Activated CD4-positive, alpha-beta T cell treated with anti-CD3 and anti-CD28 coated beads for 36 hours (primary cell): Measurements from ENCODE around the gene CASTOR1. TPM values are rescaled to one million over a fixed set of nuclear protein-coding genes. Genes with fewer than 3 reads are reported as not detected.

ENCODE experiments used
- ATAC-seq: fragments of 200-7000 bp; cut with Tn5 transposase; one replicate; pipeline ENCODE4 v1.10.0; 2021; ENCODE audit warnings: mild to moderate bottlenecking, moderate library complexity
- CTCF ChIA-PET: fragments of 350-600 bp; sonication (Branson Sonifier 250); formaldehyde crosslinking; loops from one replicate; lab custom pipeline; 2021; ENCODE audit warnings: antibody characterized with exemption; lab: Charles Lee
- POLR2A ChIA-PET: fragments of 350-600 bp; sonication (Branson Sonifier 250); formaldehyde crosslinking; loops from one replicate; lab custom pipeline; 2021; ENCODE audit warnings: antibody characterized with exemption, inconsistent platforms; lab: Charles Lee
- DNase-seq: peaks from one replicate; pipeline ENCODE4 v3.0.0-alpha.2; 2020
- H3K27ac Mint-ChIP-seq: one replicate; pipeline ENCODE4 v1.8.0; 2021; ENCODE audit warnings: mixed read lengths
- H3K27me3 Mint-ChIP-seq: one replicate; pipeline ENCODE4 v1.8.0; 2021; ENCODE audit warnings: mixed read lengths
- H3K36me3 Mint-ChIP-seq: one replicate; pipeline ENCODE4 v1.8.0; 2021; ENCODE audit warnings: low read depth, mixed read lengths
- H3K4me1 Mint-ChIP-seq: one replicate; pipeline ENCODE4 v1.8.0; 2021; ENCODE audit warnings: mixed read lengths
- H3K4me3 Mint-ChIP-seq: one replicate; pipeline ENCODE4 v1.8.0; 2021; ENCODE audit warnings: mild to moderate bottlenecking, moderate library complexity, mixed read lengths
- H3K9me3 Mint-ChIP-seq: one replicate; pipeline ENCODE4 v1.8.0; 2021; ENCODE audit warnings: low read depth, mixed read lengths
- intact Hi-C, 2 experiments: fragments of 100-400 bp; cut with DNase I in 1 of 2; cut with micrococcal nuclease in 1 of 2; formaldehyde crosslinking; loops; one replicate each; pipeline versions ENCODE4 v1.14.2 to v1.15.1; 2022 to 2024; cut with DNase I, micrococcal nuclease
- total RNA-seq, 2 experiments: library from RNA; stranded (reverse); gene quantifications; one replicate each; pipeline ENCODE4 v1.2.3, GENCODE V29; 2021

Gene CASTOR1
- total RNA-seq, 2 experiments from 2014 or later: 1.6 to 2.2 TPM

- Mint-ChIP-seq H3K9me3 (no peaks in the 10 kb centered on the region), H3K4me3 (peak within 1 kb of the TSS; percentile 99), H3K27ac (peak within 1 kb of the TSS; percentile 97), H3K4me1 (peaks cover 59% of the 10 kb centered on the region), H3K36me3 (peaks cover 44% of the 10 kb centered on the region), H3K27me3 (no peaks in the 10 kb centered on the region)
- CTCF ChIA-PET: interaction anchor here (0.6 to 2.0 kb wide), 5 partner anchors 9 to 138 kb away, joined by 3 to 5 read pairs (median 4); no protein-coding TSS in a partner anchor
- DNase-seq: peak; percentile 81
- intact Hi-C loops: loop anchor here (1.0 to 2.0 kb wide), 6 partner anchors 20 to 137 kb away; partner anchors contain the start of gene OSM (in 1 of the 2)
- POLR2A ChIA-PET: interaction anchor here (0.6 kb wide), 2 partner anchors 50 to 60 kb away, joined by 4 to 6 read pairs; no protein-coding TSS in a partner anchor
- peak; percentile 65 for ATAC-seq
These were observed 43.1 kb downstream of the CASTOR1 start, which contains the start of gene LIF for GRCh38 chr22:30245985-30246813. LIF (minus strand) TSS chr22:30246759; CDS start chr22:30246695, 64 bp downstream.

- CTCF ChIA-PET: interaction anchor here (0.6 to 2.0 kb wide), 4 partner anchors 10 to 286 kb away, joined by 3 to 5 read pairs (median 4); no protein-coding TSS in a partner anchor
- POLR2A ChIA-PET: interaction anchor here (0.6 kb wide), 2 partner anchors 49 to 60 kb away, joined by 4 to 6 read pairs; no protein-coding TSS in a partner anchor
- peak overlapping the region; percentile 97 for H3K27ac Mint-ChIP-seq
- H3K4me1 Mint-ChIP-seq: peaks cover 56% of the 10 kb centered on the region
- H3K36me3 Mint-ChIP-seq: peaks cover 52% of the 10 kb centered on the region
- H3K27me3 Mint-ChIP-seq: no peaks in the 10 kb centered on the region
- DNase-seq (peak; percentile 61), ATAC-seq (peak; percentile 9)
- H3K4me3 Mint-ChIP-seq: peak overlapping the region; percentile 99
- intact Hi-C loops: no loop called here
- no peaks in the 10 kb centered on the region for H3K9me3 Mint-ChIP-seq
These were observed 43.9 kb downstream of the CASTOR1 start for GRCh38 chr22:30245181-30245984.

- Mint-ChIP-seq H3K27ac (peak overlapping the region; percentile 97), H3K9me3 (no peaks in the 10 kb centered on the region), H3K4me1 (peaks cover 52% of the 10 kb centered on the region), H3K4me3 (peak overlapping the region; percentile 99), H3K36me3 (peaks cover 54% of the 10 kb centered on the region), H3K27me3 (no peaks in the 10 kb centered on the region)
- POLR2A ChIA-PET: no interaction called here
- no peak for ATAC-seq
- CTCF ChIA-PET: interaction anchor here (1.3 kb wide), 1 partner anchor 18 kb away, joined by 5 read pairs; no protein-coding TSS in a partner anchor
- intact Hi-C loops: no loop called here
- no peak for DNase-seq
These were observed 44.7 kb downstream of the CASTOR1 start for GRCh38 chr22:30244641-30245040.

- Mint-ChIP-seq H3K27ac (peak overlapping the region; percentile 97), H3K9me3 (no peaks in the 10 kb centered on the region), H3K4me3 (peak overlapping the region; percentile 99), H3K36me3 (peaks cover 55% of the 10 kb centered on the region), H3K4me1 (peaks cover 52% of the 10 kb centered on the region), H3K27me3 (no peaks in the 10 kb centered on the region)
- DNase-seq (no peak), ATAC-seq (no peak)
- intact Hi-C loops: no loop called here
- POLR2A ChIA-PET: interaction anchor here (0.6 kb wide), 2 partner anchors 45 to 651 kb away, joined by 3 to 5 read pairs; no protein-coding TSS in a partner anchor
- CTCF ChIA-PET: interaction anchor here (1.0 to 1.7 kb wide), 3 partner anchors 19 to 136 kb away, joined by 3 to 5 read pairs (median 4); no protein-coding TSS in a partner anchor
These were observed 45.2 kb downstream of the CASTOR1 start for GRCh38 chr22:30244066-30244465.

- DNase-seq (no peak), ATAC-seq (no peak)
- H3K4me1 Mint-ChIP-seq: peaks cover 50% of the 10 kb centered on the region
- peaks cover 55% of the 10 kb centered on the region for H3K36me3 Mint-ChIP-seq
- POLR2A ChIA-PET: interaction anchor here (0.6 kb wide), 2 partner anchors 45 to 650 kb away, joined by 3 to 5 read pairs; no protein-coding TSS in a partner anchor
- H3K27ac Mint-ChIP-seq: peak overlapping the region; percentile 97
- no peaks in the 10 kb centered on the region for H3K27me3 Mint-ChIP-seq
- peak overlapping the region; percentile 99 for H3K4me3 Mint-ChIP-seq
- H3K9me3 Mint-ChIP-seq: no peaks in the 10 kb centered on the region
- CTCF ChIA-PET: interaction anchor here (1.0 to 1.7 kb wide), 3 partner anchors 19 to 135 kb away, joined by 3 to 5 read pairs (median 4); no protein-coding TSS in a partner anchor
- intact Hi-C loops: no loop called here
These were observed 45.6 kb downstream of the CASTOR1 start for GRCh38 chr22:30243661-30244060.

- intact Hi-C loops: no loop called here
- Mint-ChIP-seq H3K9me3 (no peaks in the 10 kb centered on the region), H3K4me3 (no peak overlapping the region), H3K4me1 (peaks cover 33% of the 10 kb centered on the region), H3K27me3 (no peaks in the 10 kb centered on the region), H3K36me3 (peaks cover 55% of the 10 kb centered on the region), H3K27ac (no peak overlapping the region)
- DNase-seq: no peak
- ChIA-PET POLR2A (no interaction called here), CTCF (interaction anchor here (0.6 kb wide), 2 partner anchors 131 to 161 kb away, joined by 3 to 4 read pairs; no protein-coding TSS in a partner anchor)
- no peak for ATAC-seq
These were observed 47.5 kb downstream of the CASTOR1 start for GRCh38 chr22:30241576-30242371.

- intact Hi-C loops: no loop called here
- no peak overlapping the region for H3K27ac Mint-ChIP-seq
- no peak for ATAC-seq
- peaks cover 52% of the 10 kb centered on the region for H3K36me3 Mint-ChIP-seq
- no peaks in the 10 kb centered on the region for H3K27me3 Mint-ChIP-seq
- ChIA-PET POLR2A (no interaction called here), CTCF (interaction anchor here (1.0 kb wide), 1 partner anchor 132 kb away, joined by 4 read pairs; no protein-coding TSS in a partner anchor)
- no peak for DNase-seq
- no peak overlapping the region for H3K4me3 Mint-ChIP-seq
- peaks cover 31% of the 10 kb centered on the region for H3K4me1 Mint-ChIP-seq
- H3K9me3 Mint-ChIP-seq: no peaks in the 10 kb centered on the region
These were observed 48.5 kb downstream of the CASTOR1 start for GRCh38 chr22:30240541-30241417.

- intact Hi-C loops: loop anchor here in 1 of 2 experiments (5.0 kb wide), 1 partner anchor 42 kb away; no protein-coding TSS in a partner anchor
- ATAC-seq (peak; percentile 16), DNase-seq (no peak)
- Mint-ChIP-seq H3K9me3 (no peaks in the 10 kb centered on the region), H3K27me3 (no peaks in the 10 kb centered on the region), H3K36me3 (peaks cover 43% of the 10 kb centered on the region), H3K27ac (no peak overlapping the region), H3K4me1 (peaks cover 24% of the 10 kb centered on the region), H3K4me3 (no peak overlapping the region)
- ChIA-PET POLR2A (no interaction called here), CTCF (interaction anchor here (1.0 to 1.4 kb wide), 2 partner anchors 131 to 132 kb away, joined by 3 to 4 read pairs; no protein-coding TSS in a partner anchor)
These were observed 49.6 kb downstream of the CASTOR1 start for GRCh38 chr22:30239488-30240405.
